Esophagus squamous epithelium (tissue), 5 donors: ENCODE data around the gene TBL1X. TPM values are rescaled to one million over a fixed set of nuclear protein-coding genes. Genes with fewer than 3 reads are reported as not detected.

Experiments
- DNase-seq: peaks from one replicate; lab custom pipeline; 2025; lab: John Stamatoyannopoulos, UW
- H3K27ac ChIP-seq, 4 donors: fragments of 200-600 bp; sonication (generic); one replicate each; pipeline ENCODE4 v1.5.1; 2016 to 2019; ENCODE audit warnings: mild to moderate bottlenecking in 1 of 4
- H3K27me3 ChIP-seq, 4 donors: fragments of 200-600 bp; sonication (generic); 1 replicate in 3 of 4; 2 replicates in 1 of 4; pipeline versions ENCODE4 v1.5.1 to v1.6.0; 2017 to 2021; ENCODE audit warnings: antibody characterized with exemption in 1 of 4
- H3K36me3 ChIP-seq, 3 donors: fragments of 200-600 bp; sonication (generic); one replicate each; pipeline ENCODE4 v1.5.1; 2016 to 2019
- H3K4me1 ChIP-seq, 3 donors: fragments of 200-600 bp; sonication (generic); one replicate each; pipeline ENCODE4 v1.5.1; 2017 to 2019
- H3K4me3 ChIP-seq, 4 donors: fragments of 200-600 bp; sonication (generic); 1 replicate in 3 of 4; 2 replicates in 1 of 4; pipeline ENCODE4 v1.5.1; 2016 to 2019; ENCODE audit warnings: mild to moderate bottlenecking in 2 of 4, moderate library complexity in 1 of 4
- H3K9me3 ChIP-seq, 3 donors: fragments of 200-600 bp; sonication (generic); one replicate each; pipeline ENCODE4 v1.5.1; 2016 to 2019
- CTCF ChIP-seq, 6 experiments: fragments of 450-650 bp in 4 of 6; fragments of 200-600 bp in 2 of 6; sonication (generic) in 2 of 6; IDR thresholded peaks; one replicate each; pipeline ENCODE4 v1.5.1; 2016 to 2019; ENCODE audit warnings: antibody characterized with exemption in 6 of 6, mild to moderate bottlenecking in 4 of 6, moderate library complexity in 4 of 6
- POLR2A ChIP-seq, 4 donors: fragments of 450-650 bp; IDR thresholded peaks; one replicate each; pipeline ENCODE4 v1.6.1; 2017; ENCODE audit warnings: antibody characterized with exemption in 4 of 4, mild to moderate bottlenecking in 4 of 4, moderate library complexity in 3 of 4
- WGBS, 2 donors: methylation state at CpG; one replicate each; pipeline ENCODE4 v1.1.5; 2018; 5-methylcytosine and 5-hydroxymethylcytosine counted together
- intact Hi-C: fragments of 100-400 bp; cut with DNase I; formaldehyde crosslinking; loops from one replicate; pipeline ENCODE4 v1.15.0; 2022
- total RNA-seq, 4 donors: library from RNA; depleted of rRNA; stranded (reverse); fragments of >200 nt; gene quantifications; one replicate each; pipeline ENCODE4 v1.1.0, GENCODE V29; 2016
- donor health status: DM: yes; HTN: yes; CAD: no.

Gene TBL1X
- 10 to 100 TPM; 17.5 to 24.2 (median 21.8) TPM for total RNA-seq

GRCh38 chrX:9464435-9465371 lies at the start of gene TBL1X:
Gene TBL1X (plus strand): TSS chrX:9465058. CDS start chrX:9653587, 188,529 bp downstream.
- Histone ChIP-seq H3K4me1 (peaks cover 21 to 57% (median 23%) of the 10 kb centered on the region in 3 donors), H3K27me3 (no peaks in the 10 kb centered on the region), H3K9me3 (no peaks in the 10 kb centered on the region), H3K27ac (peak within 1 kb of the TSS; percentile 82 to 88 (median 86)), H3K36me3 (no peaks in the 10 kb centered on the region), H3K4me3 (peak within 1 kb of the TSS; percentile 62 to 79 (median 69))
- no peak for DNase-seq
- WGBS, 2 donors = no CpG with 5 or more reads among the region's 99 CpGs
- intact Hi-C loops = loop anchor here (5.0 kb wide), 1 partner anchor 122 kb away; no protein-coding TSS in a partner anchor
- TF ChIP-seq POLR2A (IDR thresholded peaks at IDR 0.05) (peak in 1 of 4 donors; percentile 19), CTCF (IDR thresholded peaks at IDR 0.05) (peak in 1 of 6 experiments; percentile 6)

- intact Hi-C loops = no loop called here
- no peak for TF ChIP-seq POLR2A (IDR thresholded peaks at IDR 0.05)
- TF ChIP-seq CTCF (IDR thresholded peaks at IDR 0.05) = no peak
- 5 to 39% methylated on average over 4 to 6 of the region's 6 CpGs for WGBS, 2 donors
Measured at GRCh38 chrX:9416562-9417348, 48.1 kb upstream of the TBL1X start.

GRCh38 chrX:9418262-9418661 lies 46.6 kb upstream of the TBL1X start:
- H3K9me3 ChIP-seq = no peaks in the 10 kb centered on the region
- 67 to 70% methylated on average over 6 of the region's 6 CpGs for WGBS, 2 donors

More at GRCh38 chrX:9416562-9417348, 48.1 kb upstream of the TBL1X start:
- H3K36me3 ChIP-seq = no peaks in the 10 kb centered on the region
- peaks cover 0 to 30% (median 5%) of the 10 kb centered on the region in 3 donors for H3K4me1 ChIP-seq
- H3K9me3 ChIP-seq = no peaks in the 10 kb centered on the region
- H3K27me3 ChIP-seq = no peaks in the 10 kb centered on the region
- no peak for DNase-seq
- H3K27ac ChIP-seq = peak overlapping the region in 3 of 4 donors; percentile 38 to 52 (median 39)
- H3K4me3 ChIP-seq = no peak overlapping the region

More at GRCh38 chrX:9418262-9418661, 46.6 kb upstream of the TBL1X start:
- Histone ChIP-seq H3K36me3 (no peaks in the 10 kb centered on the region), H3K4me1 (peaks cover 0 to 30% (median 5%) of the 10 kb centered on the region in 3 donors), H3K27ac (no peak overlapping the region), H3K4me3 (no peak overlapping the region), H3K27me3 (no peaks in the 10 kb centered on the region)
- intact Hi-C loops = no loop called here
- no peak for DNase-seq
- TF ChIP-seq POLR2A (IDR thresholded peaks at IDR 0.05) = no peak
- TF ChIP-seq CTCF (IDR thresholded peaks at IDR 0.05) = no peak
